ENCODE measurements around the gene SLC8A1.

GRCh38 chr2:40279001-40279400, 172.9 kb downstream of the SLC8A1 start:
- TF ChIP-seq CTCF (IDR thresholded peaks at IDR 0.05): no peak
- no peak for TF ChIP-seq POLR2A (IDR thresholded peaks at IDR 0.05)
- TF ChIP-seq EP300 (IDR thresholded peaks at IDR 0.05; ENCODE audit: low read depth): no peak
- TF ChIP-seq POLR2AphosphoS5 (IDR thresholded peaks at IDR 0.05): no peak
